Measurements from ENCODE around the gene NAA30. TPM values are rescaled to one million over a fixed set of nuclear protein-coding genes. Genes with fewer than 3 reads are reported as not detected.

The NAA30 gene
- total and polyA plus RNA-seq, 2 of the 8 experiments (the other 6 are each of a cell fraction or from before 2014, with no cell fraction given) = 4.2 to 21.9 TPM

GRCh38 chr14:57392830-57393229 is 2.4 kb downstream of the NAA30 start (continued):
- no peak for TF ChIP-seq RXRA (IDR thresholded peaks at IDR 0.05; ENCODE audit: insufficient read depth, low read depth, low read length)
- TF ChIP-seq RAD21 (IDR thresholded peaks at IDR 0.05 in 1 of 2, conservative IDR thresholded peaks at IDR 0.05 in 1 of 2; ENCODE audit: low read depth in 2 of 2, low read length in 2 of 2) = no peak
- no peak for TF ChIP-seq CHD2 (IDR thresholded peaks at IDR 0.05; ENCODE audit: low read length)
- TF ChIP-seq HDAC2 (IDR thresholded peaks at IDR 0.05; ENCODE audit: borderline replicate concordance in 1 of 2, low read depth in 2 of 2, low read length in 2 of 2) = no peak

Measured in H1 (cell line).